ENCODE data around the gene TNC.

Gene TNC

DNA sequence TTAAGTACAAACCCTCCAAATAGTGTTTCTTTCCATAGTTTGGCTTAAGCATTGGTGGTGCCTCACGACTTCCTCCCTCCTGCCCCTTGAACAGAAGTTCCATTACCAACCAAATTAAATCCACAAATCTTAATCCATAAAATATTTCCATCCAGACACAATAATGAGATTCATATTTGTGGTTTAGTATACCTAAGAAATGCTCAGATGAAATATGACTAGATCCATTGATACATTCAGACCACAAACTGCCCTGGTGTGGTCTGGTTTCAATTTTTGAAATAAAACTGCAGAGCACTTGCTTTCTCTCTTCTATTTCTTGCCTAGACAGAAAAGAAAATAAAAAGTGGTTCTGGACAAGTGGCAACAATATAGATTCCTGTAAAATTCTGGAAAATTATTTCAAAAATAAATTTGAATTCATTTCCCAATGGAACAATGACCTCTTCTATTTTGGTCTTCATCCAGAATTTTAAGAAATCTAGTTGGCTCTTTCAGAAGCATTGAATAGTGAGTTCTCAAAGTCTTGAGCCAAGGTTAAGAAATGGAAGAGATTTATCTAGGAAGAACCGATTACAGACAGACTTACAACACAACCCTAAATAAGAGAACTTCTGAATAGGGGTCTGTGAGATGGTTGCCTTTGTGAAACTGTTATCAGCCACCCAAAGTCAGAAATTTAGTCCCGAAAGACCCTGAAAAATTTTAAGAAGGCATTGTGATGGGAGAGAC is 14.0 kb downstream of the TNC start:
- no peak for DNase-seq (ENCODE audit: low read depth in 2 of 2)

DNA sequence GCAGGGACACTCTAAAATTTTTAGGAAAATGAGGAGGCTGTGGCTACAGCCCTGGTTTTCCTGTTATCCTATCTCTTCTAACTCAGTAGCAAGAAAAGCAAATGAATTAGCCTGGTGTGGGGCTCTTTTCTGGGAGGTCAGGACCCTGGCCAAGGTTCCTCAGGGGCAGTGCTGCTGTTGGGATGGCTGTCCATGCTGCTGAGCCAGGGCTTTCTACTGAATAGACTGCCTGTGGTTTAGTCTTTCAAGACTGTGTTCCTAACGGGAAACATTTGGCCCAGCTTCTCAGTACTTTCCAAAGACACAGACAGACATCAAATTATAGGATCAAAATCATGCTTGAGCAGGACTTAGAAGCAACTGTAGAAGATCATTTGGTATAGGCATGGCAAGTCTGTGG is 18.1 kb downstream of the TNC start:
- DNase-seq (ENCODE audit: low read depth in 2 of 2): no peak

DNA sequence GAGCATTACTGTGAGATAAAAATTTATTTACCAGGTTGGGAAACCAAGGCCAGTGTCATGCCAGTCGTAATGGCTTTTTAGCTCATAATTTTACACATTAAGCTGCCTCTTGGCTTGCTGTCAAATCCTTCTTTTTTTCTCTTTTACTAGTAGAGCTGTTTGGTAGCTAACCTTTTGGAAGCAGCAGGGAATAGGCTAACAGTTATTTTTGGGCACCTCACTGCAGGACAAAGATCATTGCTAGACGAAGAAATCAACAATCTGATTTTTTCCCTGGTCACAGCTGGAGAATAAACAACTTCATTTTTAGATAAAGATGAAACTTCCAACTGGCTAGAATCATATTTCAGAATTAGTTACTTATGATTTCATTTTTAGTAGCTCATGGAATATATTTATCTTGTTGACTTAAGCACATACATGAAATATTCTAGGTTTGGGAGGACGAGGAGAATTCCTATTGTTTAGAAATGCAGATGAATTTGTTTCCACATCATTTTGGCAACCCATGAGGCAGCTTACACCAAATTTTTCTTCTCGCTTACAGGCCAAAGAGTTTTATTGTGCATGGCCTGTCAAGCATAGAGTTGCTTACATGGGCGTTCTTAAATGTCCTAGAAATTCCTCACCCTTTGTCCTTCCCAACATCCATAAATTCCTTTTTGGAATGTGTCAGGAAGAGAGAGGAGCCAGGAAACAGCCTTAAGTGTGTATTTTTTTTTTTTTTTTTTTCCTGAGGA is 19.6 kb downstream of the TNC start:
- no peak for DNase-seq (ENCODE audit: low read depth in 2 of 2)

DNA sequence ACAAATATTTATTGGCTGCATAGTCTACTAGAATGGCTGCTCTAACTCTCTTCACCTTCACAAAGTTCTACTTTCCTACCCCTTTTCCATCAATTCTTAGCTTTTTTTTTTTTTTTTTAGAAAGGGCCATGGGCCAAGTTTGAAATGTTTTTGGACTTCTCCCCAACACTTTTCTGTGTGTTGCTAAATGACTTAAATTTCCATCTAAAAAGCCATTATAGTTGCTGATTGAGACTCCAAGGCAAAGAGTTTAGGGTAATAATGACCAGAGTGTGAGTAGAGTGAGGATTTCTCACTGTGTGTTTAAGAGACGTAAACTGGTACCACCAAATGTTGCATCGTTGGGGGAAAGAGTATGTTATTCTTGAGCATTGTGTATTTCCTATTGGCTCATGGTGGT is 24.4 kb downstream of the TNC start:
- DNase-seq (ENCODE audit: low read depth in 2 of 2): no peak

DNA sequence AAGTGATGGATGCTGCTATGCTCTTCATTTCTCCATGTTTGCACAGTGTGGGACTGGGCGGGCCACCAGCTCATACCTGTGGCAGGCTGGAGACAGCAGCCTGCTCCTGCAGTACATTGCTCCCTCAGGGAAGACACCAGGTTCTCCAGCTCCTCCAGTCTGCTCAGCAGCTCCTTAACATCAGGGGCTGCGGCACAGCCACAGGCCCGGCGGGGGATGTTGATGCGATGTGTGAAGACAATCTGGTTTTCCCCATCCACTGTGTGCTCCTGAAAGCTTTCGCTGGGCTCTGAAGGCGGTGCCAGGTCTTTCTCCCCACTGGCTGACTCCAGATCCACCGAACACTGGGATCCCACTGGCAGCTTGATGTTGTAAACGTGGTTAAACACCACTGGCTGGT is 27.5 kb downstream of the TNC start:
- DNase-seq (ENCODE audit: low read depth in 2 of 2): no peak

DNA sequence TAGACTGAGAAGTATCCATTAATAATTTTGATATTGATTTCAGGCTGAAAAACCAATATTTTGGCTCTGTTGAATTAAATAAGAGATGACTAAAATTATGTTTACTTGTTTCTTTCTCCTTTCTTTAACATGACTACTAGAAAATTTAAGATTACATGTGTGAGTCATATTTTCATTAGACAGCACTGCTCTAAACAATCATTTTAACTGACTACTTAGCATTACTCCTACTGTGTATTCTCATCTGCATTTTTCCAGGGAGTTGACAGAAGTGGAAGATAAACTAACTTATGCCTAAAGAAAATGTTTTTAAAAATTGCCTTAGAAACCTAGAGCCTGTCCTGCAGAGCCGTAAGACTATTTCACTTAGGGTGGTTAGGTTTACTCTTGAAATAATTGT is 29.1 kb downstream of the TNC start:
- DNase-seq (ENCODE audit: low read depth in 2 of 2): no peak

DNA sequence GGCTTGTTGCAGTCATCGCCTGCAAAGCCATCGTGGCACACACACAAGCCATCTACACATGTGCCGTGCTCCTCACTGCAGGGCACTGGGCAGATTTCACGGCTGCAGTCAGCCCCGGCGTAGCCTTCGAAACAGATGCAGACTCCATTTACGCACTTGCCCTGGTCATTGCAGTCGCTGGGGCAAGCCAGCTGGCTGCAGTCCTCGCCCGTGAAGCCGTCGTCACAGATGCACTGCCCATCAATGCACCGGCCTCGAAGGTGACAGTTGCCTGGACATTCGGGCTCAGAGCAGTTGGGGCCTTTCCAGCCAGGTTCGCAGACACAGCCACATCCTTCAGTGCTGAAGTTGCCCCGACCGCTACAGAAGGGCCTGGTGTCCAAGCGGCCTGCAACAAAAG is 31.1 kb downstream of the TNC start:
- DNase-seq (ENCODE audit: low read depth in 2 of 2): no peak

DNA sequence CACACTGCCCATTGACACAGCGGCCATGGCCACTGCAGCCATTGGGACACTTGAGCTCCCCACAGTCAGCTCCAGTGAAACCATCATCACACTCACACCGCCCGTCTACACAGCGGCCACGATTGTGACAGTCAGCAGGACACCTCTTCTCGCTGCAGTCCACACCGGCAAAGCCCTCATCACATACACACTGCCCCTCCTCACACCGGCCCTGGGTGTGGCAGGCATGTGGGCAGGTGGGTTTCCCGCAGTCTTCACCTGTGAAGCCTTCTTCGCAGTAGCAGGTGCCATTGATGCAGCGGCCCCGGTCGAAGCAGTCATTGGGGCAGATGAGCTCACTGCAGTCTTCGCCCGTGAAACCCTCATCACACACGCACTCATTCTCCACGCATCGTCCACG is 31.5 kb downstream of the TNC start:
- no peak for DNase-seq (ENCODE audit: low read depth in 2 of 2)

DNA sequence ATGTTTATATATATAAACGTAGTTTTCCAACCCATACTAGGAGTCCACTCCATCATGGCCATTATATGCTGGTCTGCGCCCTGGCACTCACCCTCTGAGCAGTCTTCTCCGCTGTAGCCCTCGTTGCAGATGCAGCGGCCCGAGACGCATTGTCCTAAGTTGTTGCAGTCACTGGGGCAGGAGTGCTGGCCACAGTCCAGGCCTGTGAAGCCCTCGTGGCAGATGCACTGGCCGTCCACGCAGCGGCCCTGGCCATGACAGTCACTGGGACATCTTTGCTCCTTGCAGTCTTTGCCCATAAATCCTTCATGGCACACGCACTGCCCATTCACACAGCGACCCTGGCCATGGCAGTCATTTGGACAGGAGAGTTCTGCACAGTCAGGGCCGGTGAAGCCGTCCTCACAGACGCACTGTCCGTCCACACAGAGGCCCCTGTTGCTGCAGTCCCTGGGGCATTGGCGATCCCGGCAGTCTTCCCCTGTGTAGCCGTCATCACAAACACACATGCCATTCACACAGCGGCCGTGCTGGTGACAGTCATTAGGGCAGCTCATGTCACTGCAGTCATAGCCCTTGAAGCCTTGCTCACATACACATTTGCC is 32.1 kb downstream of the TNC start:
- no peak for DNase-seq (ENCODE audit: low read depth in 2 of 2)

DNA sequence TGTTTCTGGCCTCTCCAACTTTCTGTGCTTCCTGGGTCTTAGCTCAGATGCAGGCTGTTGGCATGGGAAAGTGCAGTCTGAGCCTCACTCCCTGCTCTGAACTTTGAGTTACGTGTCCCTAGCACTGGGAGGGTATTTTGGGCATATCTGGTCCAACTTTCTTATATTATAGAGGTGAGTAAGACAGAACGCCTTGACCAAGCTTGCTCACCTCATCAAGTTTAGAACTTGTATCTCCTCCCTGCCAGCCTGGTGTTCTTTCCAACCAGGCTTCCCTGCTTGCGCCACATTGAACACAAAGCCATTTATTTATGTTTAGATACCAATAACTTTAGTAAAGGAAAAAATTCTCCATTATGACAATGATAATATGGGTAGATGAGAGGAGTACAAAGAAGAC is 33.2 kb downstream of the TNC start:
- no peak for DNase-seq (ENCODE audit: low read depth in 2 of 2)

DNA sequence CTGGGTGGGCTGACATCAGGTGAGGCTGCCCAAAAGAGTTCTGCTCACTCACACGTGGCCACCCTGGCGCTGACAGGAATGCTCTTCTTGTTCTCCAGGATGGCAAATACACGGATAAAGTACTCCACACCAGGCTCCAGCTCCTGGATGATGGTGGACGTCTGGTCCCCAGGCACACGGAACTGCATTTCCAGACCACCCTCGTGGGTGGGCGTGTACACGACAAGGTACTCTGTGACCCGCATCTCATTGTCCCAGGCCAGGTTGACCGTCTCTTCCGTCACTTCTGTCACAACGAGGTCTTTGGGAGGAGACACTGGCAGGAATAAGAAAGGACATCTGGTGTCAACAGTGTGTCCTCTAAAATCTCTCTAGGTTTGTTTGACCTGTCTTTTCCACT is 33.8 kb downstream of the TNC start:
- no peak for DNase-seq (ENCODE audit: low read depth in 2 of 2)

DNA sequence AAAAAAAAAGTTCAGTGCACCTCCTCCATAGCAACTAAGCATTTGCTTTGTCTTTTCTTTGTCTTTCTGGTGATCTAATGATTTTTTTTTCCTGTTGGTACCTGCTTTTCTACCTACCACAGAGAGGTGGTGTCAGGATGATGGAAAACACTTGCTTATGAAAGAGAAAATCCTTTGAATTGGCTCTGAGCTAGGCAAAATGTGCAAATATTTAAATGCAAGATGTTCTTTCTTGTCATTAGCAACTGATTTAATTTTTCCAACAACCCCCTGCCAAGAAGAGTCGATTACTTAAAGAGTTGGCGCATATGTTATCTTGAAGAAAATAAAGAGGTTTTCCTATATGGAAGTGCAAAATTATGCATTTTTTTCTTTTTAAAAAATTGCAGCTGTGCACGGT is 37.7 kb downstream of the TNC start:
- no peak for DNase-seq (ENCODE audit: low read depth in 2 of 2)

DNA sequence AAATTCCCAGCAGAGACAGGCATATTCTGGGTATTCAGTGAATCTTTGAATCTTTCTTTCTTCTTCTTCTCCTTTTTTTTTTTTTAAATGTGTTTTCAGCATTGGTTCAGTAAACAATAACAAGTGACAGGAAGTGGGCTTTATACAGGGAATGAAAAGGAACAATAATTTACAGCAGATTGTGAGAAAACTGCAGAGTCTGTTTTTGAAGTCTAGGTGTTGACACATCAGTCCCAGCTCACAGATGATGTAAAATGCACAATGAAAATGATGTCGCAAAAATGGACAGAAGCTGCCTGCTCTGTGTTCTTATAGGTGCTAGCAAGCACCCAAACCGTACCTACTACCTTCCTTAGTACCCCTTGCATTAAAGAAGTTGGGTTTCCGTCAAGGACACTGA is 38.8 kb downstream of the TNC start:
- DNase-seq (ENCODE audit: low read depth in 2 of 2): no peak

DNA sequence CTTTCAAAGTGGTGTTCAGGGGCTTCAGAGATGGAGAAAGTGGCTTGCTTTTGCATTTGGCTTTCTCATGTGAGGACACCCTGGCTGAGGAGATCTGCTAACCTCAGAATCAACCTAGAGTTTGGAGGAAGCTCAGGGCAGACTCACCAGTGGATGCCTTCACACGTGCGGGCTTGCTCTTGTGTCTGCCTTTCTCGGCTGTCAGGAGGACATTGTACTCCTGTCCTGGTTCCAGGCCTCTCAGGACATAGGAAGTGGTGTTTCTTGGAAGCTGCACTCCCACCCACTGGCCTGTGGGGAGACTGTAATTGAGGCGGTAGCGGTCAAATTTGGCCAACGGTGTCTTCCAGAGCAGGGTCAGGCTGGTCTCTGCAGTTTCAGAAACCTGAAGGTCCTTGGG is 44.5 kb downstream of the TNC start:
- DNase-seq (ENCODE audit: low read depth in 2 of 2): no peak

DNA sequence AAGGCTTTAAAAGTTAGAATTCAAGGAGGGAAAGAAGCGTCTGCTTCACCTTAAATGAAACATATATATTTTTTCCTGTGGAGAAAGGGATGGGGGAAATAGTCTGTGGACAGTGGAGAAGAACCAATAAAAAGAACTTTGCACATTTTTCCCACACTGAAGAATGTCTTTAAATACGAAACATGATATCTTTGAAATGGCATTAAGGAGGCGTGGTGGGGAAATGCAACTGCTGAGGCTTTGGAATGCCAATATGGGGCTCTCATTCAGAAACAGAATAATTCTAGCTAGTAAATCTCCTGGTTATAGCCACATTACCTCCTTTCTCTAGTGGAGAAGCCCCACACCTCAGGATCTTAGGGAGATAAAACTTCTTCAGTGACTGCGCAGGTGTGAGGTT is 46.8 kb downstream of the TNC start:
- no peak for DNase-seq (ENCODE audit: low read depth in 2 of 2)

DNA sequence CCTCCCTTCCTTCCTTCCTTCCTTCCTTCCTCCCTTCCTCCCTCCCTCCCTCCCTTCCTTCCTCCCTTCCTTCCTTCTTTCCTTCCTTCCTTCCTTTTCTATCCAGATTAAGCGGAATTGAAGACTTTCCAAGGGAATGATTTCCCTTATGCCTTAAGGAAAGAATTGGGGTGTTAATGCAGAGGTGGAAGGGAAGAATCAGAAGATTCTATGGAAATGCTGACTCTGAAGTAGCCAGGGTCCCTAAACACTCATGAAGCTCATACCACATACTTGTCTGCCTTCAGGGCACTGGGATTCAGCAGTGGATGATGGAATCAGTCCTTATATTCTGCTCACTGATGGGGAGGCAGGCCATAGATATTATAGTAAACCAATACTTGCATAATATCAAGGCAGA is 48.2 kb downstream of the TNC start:
- DNase-seq (ENCODE audit: low read depth in 2 of 2): no peak

DNA sequence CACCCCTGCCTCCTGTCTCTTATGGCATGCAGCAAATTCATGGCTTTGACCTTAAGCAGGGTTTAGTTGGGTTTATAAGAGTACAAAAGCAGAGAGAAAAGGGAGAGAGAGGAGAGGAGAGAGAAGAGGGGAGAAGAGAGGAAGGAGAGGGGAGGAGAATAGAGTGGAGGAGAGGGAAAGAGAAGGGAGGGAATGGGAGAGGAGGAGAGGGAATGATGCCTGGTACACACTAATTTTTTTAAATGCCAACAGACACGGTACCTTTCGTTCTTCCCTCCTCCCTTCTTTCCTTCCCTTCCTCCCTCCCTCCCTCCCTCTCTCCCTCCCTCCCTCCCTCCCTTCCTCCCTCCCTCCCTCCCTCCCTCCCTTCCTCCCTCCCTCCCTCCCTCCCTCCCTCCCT is 48.7 kb downstream of the TNC start:
- no peak for DNase-seq (ENCODE audit: low read depth in 2 of 2)

DNA sequence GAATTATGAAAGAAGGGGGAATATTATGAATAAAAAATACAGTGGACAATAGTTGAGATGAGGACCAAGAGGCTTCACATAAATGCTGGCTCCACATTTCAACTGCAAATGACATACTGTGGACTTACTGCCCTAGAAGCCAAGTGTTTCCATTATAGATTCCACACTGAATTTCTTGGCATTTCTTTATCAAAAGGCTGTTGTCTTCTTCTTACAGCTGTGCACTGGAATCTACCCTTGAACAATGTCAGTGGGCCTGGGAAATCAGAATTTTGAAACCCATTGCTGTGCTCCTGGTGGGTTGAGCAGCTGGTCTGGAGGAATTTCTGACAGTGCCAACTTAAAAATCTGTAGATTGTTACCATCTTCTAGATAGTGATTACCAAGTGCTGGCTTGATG is 49.9 kb downstream of the TNC start:
- DNase-seq (ENCODE audit: low read depth in 2 of 2): no peak

DNA sequence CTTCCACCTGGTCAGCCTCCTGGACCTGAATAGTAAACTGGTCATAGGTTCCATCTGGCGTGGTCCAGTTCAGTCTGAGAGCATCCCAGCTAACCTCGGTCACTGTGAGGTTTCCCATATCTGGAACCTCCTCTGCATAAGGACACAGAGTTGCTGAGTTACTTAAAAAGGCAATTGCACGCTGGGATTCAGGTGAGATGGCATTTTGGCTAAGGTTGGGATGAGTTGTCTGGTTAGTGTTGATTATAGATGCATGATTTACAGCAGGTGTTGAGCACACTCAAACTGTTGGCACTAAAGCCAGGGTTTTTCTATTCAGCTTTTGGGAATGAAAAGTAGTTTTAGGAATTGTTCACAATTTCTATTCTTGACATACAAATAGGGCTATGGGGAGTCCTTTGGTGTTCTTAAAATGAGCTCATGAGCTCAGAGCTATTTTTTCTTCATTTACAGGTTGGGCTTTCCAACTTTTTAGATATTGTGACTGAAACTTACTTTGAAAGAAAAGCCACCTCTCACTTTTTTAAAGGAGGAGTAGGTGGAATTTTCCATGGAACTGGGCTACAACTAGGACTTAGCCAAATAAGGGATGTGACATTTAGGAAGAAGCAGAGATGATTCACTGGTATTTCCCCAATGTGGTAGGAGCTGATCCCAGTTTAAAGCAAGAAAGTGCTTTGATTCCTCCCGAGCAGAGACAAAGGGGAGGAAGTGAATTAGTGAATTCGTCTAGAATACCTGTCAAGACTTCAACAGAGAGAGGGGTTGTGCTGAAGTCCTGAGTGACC is 54.7 kb downstream of the TNC start:
- DNase-seq (ENCODE audit: low read depth in 2 of 2): no peak

DNA sequence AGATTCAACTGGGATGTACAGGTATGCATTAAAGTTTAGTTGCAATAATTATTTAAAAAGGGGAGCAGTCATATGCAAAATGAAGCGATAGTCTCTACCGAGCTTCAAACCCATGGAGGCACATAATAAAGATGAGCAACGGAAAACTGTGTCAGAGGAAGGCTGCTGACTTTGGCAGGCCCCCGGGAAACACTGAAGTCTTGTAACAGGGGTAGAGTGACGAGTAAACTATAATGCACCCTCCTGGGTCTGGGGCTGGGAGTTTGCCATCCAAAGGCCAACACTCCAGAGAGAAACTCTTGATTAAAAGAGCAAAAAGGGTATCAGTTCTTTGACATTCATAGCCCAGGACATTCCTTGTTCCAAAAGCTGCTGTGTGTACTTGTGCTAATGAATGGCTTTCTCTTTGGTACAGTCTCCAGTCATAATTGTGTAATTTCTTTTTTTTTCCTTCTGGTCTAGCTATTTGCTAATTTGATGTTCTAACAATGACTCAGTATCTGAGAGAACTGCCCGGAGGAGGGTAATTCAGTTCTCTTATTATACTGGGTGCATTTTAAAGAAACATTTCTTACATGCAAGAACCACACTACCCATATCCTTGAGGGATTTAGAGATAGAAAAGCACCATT is 59.2 kb downstream of the TNC start:
- DNase-seq (ENCODE audit: low read depth in 2 of 2): no peak

DNA sequence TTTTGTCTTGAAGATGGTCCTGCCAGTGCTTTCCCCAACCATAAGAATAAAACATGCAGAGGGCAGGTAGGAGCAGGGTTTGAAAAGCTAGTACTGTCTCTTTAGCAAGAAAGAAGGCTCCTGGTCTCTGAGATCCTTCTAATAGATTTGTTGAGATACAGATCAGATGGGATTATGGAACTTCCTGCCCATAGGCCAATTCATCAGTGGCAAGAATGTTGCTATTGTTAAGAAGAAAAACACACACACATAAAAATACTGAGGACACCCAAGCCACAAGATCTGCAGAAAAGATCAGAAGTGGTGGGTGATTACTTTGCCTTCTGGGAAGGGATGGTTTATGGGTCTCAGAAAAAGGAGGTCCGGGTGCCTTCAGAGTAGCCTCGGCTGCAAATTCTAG is 59.8 kb downstream of the TNC start:
- DNase-seq (ENCODE audit: low read depth in 2 of 2): no peak

DNA sequence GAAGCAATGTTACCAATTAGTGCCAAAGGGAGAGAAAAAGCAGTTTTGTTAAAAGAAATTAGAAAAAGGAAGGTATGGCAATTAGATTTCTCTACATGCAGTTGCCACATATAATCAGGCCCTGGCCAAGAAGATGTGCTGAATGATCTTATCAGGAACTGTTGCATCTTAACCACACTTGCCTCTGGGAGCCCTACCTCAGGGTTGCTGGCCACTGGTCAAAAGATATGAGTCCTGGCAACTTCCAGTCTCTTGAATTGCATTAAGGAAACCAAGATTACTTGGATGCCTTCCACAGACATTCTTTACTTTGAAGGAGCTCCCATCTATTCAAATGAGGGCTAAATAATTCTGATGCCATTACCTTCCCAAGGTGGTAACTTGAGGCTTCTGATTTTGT is 60.4 kb downstream of the TNC start:
- DNase-seq (ENCODE audit: low read depth in 2 of 2): no peak
